Hematopoietic multipotent progenitor cell treated with erythropoietin and hydrocortisone succinate and interleukin-3 and kit ligand, for 6 days (in vitro differentiated cells): ENCODE results near the gene TRIM6.
"Not testable (repeated sequence)": the region's sequence is repeated elsewhere in the genome, so short reads cannot be mapped to it uniquely, and the experiment has no call there.

Experiments used
- DNase-seq: peaks from one replicate; pipeline ENCODE4 v3.0.0-alpha.2; 2015

TRIM6 gene

DNA sequence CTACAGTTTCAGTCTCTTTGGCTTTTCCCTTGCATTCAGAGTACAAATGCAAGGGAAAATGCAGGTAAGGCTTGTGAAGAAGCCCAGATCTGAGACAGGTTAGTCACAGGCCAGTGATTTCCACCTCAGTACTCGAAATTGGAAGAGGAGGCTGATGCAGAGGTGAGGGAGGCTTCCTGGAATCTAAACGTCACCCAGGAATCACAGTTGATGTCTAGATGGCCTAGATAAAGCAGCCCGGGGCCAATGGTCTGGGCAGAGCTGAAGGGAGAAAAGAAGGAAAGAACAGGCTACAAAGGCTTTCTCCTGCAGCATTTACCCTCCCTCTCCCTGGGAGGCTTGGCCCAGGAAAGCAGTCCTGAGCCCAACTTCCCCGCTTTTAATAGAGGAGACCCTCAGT is 8.5 kb downstream of the TRIM6 start:
- no peak for DNase-seq

DNA sequence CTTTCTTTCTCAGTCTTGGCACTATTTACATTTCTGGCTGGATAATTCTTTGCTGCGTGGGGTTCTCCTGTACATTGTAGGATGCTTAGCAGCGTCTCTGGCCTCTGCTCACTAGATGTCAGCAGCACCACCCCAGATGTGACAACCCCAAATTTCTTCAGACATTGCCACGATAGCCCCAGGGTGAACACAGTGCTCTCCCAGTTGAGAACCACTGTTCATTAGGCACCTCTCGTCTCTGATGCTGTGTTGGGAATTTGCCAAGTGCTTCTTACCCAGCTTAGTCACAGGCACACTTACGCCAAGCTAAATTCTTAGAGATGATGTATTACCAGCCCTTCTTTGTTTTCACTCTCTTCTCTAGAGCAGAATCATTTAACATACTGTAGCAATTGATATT is 9.4 kb downstream of the TRIM6 start:
- DNase-seq: no peak

DNA sequence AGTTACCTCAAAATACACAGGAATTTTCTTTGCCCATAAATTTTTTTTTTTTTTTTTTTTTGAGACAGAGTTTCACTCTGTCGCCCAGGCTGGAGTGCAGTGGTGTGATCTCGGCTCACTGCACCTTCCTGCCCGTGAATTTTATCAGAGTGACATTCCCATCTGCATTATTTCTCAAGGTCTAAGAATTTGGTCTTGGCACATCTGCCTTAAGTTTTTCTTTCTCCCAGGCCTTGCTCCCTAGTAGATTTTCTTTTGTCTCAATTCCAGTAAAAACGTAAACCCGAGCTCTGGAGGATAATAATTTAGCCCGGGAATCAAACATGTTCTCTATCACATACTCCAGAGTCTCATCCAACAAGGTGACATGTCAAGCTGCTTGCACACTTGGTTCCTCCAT is 12.4 kb downstream of the TRIM6 start:
- no peak for DNase-seq

DNA sequence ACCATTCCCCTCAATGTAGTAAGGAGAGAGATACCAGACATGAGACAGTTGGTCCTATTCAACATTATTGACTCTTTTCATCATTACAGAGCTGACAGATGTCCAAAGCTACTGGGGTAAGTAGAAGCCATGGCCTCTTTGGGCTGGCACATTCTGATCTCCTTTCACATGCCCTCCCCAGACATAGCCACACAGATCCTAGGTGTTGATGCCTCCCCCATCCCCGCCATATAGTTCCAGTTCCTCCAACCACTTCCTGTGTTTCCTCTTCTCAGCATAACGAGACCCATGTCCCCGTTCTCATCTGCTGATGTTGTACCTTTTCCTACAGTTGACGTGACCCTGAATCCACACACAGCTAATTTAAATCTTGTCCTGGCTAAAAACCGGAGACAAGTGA is 14.0 kb downstream of the TRIM6 start:
- no peak for DNase-seq

DNA sequence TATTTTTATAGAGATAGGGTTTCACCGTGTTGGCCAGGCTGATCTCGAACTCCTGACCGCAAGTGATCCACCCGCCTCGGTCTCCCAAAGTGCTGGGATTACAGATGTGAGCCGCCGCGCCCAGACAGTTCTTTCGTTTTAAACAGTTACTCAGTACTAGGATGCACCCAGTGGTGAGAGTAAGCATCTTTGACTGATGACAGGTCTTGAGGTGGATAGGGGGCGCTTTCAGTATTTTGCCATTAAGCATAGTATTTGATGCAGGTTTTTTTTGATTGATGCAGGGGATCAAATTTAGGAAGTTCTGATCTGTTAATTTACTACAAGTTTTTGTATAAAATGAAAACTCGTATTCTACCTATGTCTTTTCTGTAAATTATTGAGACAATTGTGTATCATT is 15.2 kb downstream of the TRIM6 start:
- no peak for DNase-seq

DNA sequence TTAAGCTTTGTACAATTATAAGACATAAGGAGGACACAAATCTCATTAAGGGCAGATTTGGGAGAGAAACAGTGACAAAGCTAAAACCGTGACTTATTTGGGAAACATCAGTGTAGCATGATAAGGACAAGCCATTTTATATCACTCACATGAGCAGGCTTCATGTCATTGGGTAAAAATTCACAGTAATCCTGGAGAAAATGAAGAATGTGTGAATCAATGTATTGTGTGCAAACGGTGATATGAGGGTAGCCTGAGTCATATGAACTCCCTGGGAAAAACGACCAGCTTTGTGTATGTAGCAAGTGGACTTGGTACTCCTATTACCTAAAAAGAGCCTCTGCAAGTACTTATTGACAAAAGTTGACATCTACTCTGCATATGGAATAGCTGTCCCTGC is 22.4 kb downstream of the TRIM6 start:
- no peak for DNase-seq

DNA sequence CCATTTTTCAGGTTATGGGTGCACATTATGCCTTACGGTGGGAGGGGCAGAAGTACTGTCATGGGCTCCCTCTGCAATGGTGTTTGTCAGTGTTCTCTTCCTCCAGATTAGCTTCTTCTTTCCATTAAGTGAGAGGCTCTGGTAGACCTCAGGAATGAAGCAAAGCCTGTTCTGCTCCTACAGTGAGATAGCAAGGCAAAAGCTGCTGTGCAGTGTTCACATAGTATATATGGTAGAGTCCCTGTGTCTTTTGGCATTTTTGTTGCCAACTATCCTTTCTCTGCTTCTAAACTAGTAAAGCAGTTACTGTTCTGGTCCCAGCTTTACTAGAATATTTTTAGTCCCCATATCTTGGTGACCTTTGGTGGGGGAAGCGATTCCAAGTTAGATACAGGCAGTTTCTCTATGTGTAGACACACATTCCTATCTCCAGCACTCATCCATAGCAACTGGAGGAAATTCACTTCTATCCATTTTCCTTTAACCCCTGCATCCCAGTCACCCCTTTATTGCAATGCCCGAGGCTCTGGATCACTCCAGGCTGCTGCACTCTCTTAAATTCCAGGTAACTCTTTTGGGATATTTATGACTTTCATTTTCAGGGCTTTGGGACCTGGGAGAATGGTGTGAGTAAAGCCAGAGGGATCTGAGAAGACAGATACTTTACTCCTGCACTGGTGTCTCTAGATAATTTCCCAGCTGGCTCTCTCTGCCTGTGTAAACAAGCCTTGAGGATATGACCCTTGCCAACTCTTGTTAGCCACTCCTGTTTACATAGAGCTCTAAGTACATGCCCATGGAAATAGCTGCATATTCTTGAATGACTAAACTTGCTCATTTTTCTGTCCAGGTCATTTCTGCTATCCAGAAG is 24.4 kb downstream of the TRIM6 start:
- no peak for DNase-seq

DNA sequence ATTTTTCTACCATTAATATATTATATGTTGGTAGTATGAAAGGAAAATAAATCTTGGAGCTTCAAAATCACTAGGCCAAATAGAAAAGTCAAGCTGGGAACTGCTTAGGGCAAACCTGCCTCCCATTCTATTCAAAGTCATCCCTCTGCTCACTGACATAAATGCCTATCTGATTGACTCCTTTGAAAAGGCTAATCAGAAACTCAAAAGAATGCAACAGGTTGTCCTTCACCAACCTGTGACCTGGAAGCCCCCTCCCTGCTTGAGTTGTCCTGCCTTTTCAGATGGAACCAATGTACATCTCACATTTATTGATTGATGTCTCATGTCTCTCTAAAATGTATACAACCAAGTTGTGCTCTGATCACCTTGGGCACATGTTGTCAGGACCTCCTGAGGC is 25.1 kb downstream of the TRIM6 start:
- no peak for DNase-seq

DNA sequence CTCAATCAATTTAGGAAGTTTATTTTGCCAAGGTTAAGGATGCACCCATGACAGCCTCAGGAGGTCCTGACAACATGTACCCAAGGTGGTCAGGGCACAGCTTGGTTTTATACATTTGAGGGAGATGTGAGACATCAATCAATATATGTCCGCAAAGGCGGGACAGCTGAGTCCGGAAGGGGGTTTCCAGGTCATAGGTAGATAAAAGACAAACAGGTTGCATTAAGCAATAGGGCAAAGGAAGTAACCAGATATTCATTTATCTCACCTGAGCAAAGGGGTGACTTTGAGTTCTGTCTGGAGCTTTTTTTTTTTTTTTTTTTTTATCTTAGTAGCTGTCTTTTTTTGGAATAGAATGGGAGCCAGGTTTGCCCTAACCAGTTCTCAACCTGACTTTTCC is 26.4 kb downstream of the TRIM6 start:
- DNase-seq: no peak

DNA sequence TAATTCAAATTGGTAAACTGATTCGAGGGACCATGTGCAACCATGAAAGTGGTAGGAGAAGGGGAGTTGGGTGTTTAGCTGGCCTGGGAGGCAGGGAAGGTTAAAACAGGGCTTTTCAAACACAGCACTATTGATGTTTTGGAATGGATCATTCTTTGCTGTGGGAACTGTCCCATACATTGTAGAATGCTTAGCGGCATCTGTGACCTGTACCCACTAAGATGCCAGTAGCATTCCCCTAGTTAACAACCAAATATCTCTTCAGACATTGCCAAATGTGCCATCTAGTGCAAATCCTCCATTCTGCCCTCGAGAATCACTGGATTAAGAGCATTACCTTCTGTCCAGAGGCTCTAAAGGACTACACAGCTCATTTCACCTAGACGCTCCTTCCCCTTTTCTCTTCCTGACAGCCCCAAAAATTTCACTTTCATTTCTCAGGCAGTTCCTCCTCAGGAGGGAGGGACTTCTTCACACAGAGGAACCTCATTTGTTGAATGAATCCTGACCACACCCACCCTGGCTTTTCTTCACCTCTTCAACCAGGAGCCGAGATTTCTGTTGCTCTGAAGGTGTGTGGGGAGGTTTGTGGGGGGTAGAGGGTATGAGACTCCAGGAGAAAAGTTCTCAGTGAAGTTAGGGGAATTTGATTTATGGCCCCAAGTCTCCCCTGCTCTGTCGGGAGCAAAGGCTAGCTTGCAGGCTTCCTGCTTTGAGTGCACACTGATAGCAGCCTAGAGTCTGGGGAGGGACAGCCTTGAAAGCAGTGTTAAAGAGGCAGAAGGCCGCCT is 28.2 kb downstream of the TRIM6 start, which contains the start of gene TRIM34:
TRIM34 (plus strand) TSS at position 513 of the 791 bp plus-strand sequence. CDS start 7,331 bp downstream, outside the sequence.
- peak; percentile 94 for DNase-seq

DNA sequence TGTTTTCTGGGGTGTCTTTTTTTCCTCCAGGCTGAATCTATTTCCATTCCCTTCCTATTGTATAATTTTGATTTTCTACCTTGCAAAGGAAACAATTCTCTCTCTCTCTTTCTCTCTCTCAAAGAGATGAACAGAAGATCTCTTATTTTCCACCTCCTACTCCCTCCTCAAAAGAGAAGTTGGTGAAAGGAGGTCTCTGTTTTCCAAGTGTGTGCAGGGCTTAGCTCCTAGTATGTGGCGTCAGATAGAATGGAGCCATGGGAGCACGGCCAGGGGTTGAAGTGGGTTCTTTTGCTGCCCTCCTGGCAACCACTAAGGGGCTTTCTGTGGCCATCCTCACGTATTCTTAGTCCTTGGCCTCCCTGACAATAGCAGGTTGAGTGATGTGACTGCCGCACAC is 28.8 kb downstream of the TRIM6 start:
- no peak for DNase-seq

DNA sequence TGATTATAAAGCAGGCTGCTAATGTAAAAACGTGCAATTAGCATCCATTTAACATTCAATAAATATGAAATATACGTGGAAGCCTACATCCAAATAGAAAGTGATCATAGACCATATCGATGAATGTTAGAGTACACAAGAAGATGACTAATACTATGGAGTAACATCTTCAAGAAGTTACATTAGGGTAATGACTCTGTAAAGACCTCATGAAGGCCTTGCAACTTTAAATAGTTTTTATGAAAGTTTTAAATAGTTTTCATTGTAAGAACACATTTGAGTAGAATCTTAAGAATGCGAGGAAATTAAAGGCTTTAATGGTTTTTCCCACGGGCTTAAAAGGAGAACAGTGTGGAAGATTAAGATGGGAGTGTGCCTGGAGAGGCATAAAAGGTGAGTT is 29.8 kb downstream of the TRIM6 start:
- no peak for DNase-seq

DNA sequence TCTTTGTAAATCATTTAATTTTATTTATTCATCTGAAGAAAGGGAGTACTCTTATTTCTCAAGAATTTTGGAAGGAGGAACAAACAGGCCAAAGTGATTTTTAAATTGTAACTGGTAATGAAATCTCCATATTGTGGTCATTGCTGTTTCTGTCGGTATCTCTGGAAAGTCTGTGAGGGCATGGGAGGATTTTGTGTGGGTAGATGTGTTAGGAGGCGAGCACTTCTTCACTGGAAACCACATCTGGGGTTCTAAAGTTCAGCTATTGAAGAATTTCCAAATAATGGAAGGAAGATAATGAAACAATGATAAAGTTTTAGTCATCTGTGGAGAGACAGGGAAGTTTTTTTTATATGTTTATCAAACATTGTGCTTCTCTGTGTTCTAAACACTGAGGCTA is 35.0 kb downstream of the TRIM6 start:
- no peak for DNase-seq

DNA sequence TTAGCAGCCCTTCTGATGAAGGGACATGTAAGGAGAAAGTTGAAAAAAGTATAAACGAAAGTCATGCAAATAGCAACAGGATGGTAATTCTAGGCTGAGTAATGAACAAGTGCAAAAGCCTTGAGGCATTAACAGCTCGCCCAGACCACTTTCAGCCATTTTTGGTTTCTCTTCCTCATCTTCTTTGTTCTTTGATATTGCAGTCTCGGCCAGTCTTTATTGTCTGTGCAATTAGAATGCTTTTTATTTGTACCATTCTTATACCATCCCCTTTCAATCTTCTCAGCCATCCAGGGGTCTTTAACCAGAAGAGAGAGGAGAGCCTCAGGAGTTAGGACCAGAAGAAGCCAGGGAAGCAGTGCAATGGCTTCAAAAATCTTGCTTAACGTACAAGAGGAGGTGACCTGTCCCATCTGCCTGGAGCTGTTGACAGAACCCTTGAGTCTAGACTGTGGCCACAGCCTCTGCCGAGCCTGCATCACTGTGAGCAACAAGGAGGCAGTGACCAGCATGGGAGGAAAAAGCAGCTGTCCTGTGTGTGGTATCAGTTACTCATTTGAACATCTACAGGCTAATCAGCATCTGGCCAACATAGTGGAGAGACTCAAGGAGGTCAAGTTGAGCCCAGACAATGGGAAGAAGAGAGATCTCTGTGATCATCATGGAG is 35.7 kb downstream of the TRIM6 start:
- DNase-seq: no peak

DNA sequence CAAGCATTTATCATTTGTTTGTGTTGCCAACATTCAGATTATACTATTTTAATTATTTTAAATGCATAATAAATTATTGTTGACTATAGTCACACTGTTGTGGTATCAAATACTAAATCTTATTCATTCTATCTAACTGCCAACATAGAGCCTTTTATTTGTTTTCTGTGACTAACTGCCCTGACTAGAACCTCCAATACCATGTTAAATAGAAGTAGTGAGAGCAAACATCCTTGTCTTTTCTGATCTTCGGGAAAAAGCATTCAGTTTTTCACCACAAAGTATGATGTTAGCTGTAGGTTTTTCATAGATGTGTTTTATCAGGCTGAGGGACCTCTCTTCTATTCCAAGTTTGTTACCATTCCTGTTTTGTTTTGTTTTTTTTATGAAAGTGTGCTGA is 43.5 kb downstream of the TRIM6 start:
- DNase-seq: no peak

DNA sequence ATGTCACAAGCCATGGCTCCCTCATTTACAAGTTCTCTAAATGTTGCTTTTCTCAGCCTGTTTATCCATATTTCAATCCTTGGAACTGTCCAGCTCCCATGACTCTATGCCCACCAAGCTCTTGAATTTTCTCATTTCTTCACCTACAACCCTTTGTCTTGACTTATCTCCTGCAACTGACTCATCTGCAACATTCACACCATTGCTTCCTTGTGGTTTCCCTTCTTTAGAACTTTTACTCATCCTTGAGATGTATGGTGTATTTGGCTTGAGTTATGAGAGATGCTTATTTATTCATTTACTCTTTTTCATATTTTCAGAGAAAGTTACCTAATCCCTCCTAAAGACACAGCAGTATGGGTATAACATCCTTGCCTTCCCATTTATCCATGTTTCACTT is 47.1 kb downstream of the TRIM6 start:
- DNase-seq: no peak

DNA sequence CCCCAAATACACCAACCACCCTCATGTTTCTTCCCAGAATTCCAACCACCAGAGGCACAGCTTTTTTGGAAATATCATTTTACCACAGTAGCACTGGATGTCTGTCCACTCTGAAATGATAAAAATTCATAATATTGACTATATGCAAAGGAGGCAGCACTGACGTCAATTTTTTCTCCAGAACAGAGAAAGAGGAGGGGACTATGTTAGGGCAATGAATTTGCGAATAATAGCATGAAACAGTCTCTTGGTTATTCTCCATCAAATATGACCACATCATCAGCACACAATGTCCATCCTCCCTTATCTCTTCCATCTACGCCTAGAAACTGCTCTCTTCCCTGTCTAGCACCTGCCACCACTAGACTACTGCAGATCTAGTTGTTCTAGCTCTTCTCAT is 49.7 kb downstream of the TRIM6 start:
- DNase-seq: no peak

DNA sequence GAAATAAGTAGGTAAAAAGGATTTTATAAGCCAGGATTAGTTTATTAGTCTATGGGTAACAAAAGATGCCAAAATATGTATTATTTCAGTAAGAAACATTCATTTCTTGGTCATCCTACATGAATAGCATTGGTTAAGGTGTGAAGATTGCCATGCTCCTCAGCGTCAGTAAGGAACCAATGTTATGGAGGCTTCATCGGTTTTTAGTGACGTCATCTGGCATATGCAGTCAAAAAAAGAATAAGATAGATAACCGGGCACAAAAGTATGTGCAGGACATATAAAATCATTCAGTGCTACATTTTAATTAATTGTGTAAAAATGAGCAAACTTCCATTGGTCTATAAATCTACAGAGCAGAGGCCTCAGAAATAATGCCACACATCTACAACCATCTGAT is 59.0 kb downstream of the TRIM6 start:
- no peak for DNase-seq

DNA sequence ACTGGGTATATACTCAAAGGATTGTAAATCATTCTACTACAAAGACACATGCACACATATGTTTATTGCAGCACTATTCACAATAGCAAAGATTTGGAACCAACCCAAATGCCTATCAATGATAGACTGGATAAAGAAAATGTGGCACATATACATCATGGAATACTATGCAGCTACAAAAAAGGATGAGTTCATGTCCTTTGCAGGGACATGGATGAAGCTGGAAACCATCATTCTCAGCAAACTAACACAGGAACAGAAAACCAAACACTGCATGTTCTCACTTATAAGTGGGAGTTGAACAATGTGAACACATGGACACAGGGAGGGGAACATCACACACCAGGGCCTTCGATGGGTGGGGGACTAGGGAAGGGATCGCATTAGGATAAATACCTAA is 60.5 kb downstream of the TRIM6 start:
- DNase-seq: not testable (repeated sequence)

DNA sequence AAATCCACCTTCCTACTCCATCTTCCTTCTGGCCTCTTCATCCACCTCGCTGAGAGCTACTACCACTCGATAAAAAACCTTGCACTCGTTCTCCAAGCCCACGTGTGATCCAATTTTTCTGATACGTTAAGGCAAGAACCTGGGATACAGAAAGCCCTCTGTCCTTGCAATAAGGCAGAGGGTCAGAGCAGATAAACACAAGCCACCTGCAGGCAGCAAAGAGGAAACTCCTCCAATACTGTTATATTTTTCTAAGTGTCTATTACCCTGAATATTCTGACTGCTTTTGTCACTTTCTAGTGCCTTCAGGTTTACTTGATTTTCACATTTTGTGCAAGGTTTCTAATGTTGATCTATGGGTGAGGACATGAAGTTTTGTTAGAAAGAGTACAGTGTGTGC is 61.9 kb downstream of the TRIM6 start:
- DNase-seq: no peak
